Adrenal gland (tissue), 12 donors: Measurements from ENCODE around the gene ATG14. TPM values are rescaled to one million over a fixed set of nuclear protein-coding genes. Genes with fewer than 3 reads are reported as not detected.

Experiments used
- DNase-seq, 7 donors: peaks; one replicate each; pipeline ENCODE4 v3.0.0-alpha.2; 2019 to 2020
- H3K27ac ChIP-seq, 5 donors: fragments of 200-600 bp; sonication (generic) in 4 of 5; 1 replicate in 3 of 5; 2 replicates in 2 of 5; pipeline versions ENCODE4 v1.5.1 to v1.8.0; 2016 to 2020; ENCODE audit warnings: mild to moderate bottlenecking in 1 of 5
- H3K27me3 ChIP-seq: fragments of 200-600 bp; 2 replicates; pipeline ENCODE4 v1.8.0; 2021
- H3K36me3 ChIP-seq, 2 donors: fragments of 200-600 bp; replicated peaks in 1 of 2; 1 replicate in 1 of 2; 2 replicates in 1 of 2; pipeline versions ENCODE4 v1.5.1 to v1.8.0; 2018 to 2022
- H3K4me1 ChIP-seq, 2 donors: fragments of 200-600 bp; replicated peaks in 1 of 2; 1 replicate in 1 of 2; 2 replicates in 1 of 2; pipeline versions ENCODE4 v1.5.1 to v1.8.0; 2018 to 2021
- H3K4me3 ChIP-seq, 4 donors: fragments of 200-600 bp; sonication (generic) in 3 of 4; one replicate each; pipeline ENCODE4 v1.5.1; 2016 to 2018
- H3K9me3 ChIP-seq, 3 donors: fragments of 200-600 bp; sonication (generic) in 1 of 3; replicated peaks in 1 of 3; 1 replicate in 2 of 3; 2 replicates in 1 of 3; pipeline versions ENCODE4 v1.5.1 to v1.8.0; 2016 to 2021
- CTCF ChIP-seq, 6 experiments: fragments of 450-650 bp in 4 of 6; fragments of 200-600 bp in 2 of 6; sonication (generic) in 1 of 6; IDR thresholded peaks; 1 replicate in 5 of 6; 2 replicates in 1 of 6; pipeline versions ENCODE4 v1.5.1 to v1.8.0; 2016 to 2021; ENCODE audit warnings: antibody characterized with exemption in 6 of 6, mild to moderate bottlenecking in 2 of 6, moderate library complexity in 1 of 6
- POLR2A ChIP-seq, 2 donors: fragments of 450-650 bp; IDR thresholded peaks; one replicate each; pipeline ENCODE4 v1.6.1; 2017; ENCODE audit warnings: antibody characterized with exemption in 2 of 2, mild to moderate bottlenecking in 2 of 2, moderate library complexity in 1 of 2
- WGBS, 4 donors: extraction: QIAGEN DNeasy Blood & Tissue Kit in 2 of 4; methylation state at CpG; one replicate each; pipeline versions ENCODE4 v1.1.5 to v1.1.7; 2013 to 2017; 5-methylcytosine and 5-hydroxymethylcytosine counted together
- intact Hi-C, 2 donors: fragments of 100-400 bp; cut with DNase I; formaldehyde crosslinking; loops; one replicate each; pipeline versions ENCODE4 v1.14.1 to v1.15.0; 2022 to 2023
- polyA plus RNA-seq, 3 donors: library from polyadenylated mRNA; stranded (reverse); fragments of 200-250 nt in 2 of 3; fragments of 350-450 nt in 1 of 3; fragmentation: Illumina TruSeq in 1 of 3; extraction: RNeasy Lipid Tissue Mini Kit (QIAGEN cat#74804) in 1 of 3; gene quantifications; one replicate each; pipeline ENCODE4 v1.2.3, GENCODE V29; 2013 to 2014
- total RNA-seq, 9 donors: library from RNA; depleted of rRNA in 4 of 9; stranded (reverse); fragments of >200 nt in 4 of 9; fragments of 120-200 nt in 1 of 9; fragmentation: NEBNext Ultra II Directional in 1 of 9; extraction: Animal tissue kit (Norgen Biotek cat#: 25700) in 1 of 9; gene quantifications; one replicate each; pipeline versions ENCODE4 v1.1.0 to v1.2.4, GENCODE V29; 2013 to 2023
- donor health status: healthy with polysubstance abuse.
- donor health status: Bipolar disorder and iron deficiency.
- donor health status: DM: yes; HTN: yes; CAD: no.
- donor health status: DM: no; HTN: no; CAD: no.
- donor health status: DM: no; HTN: no; CAD: no.
- donor health status: DM: yes; HTN: yes; CAD: no.

ATG14 gene
- total and polyA plus RNA-seq, 12 donors: 5.1 to 21.7 (median 12.2) TPM

- H3K27me3 ChIP-seq: no peaks in the 10 kb centered on the region
- no peaks in the 10 kb centered on the region for H3K9me3 ChIP-seq
- peak; percentile 79 to 92 (median 88) for DNase-seq
- H3K4me1 ChIP-seq: peaks cover 27 to 43% of the 10 kb centered on the region in 2 donors
- intact Hi-C loops: no loop called here
- H3K36me3 ChIP-seq: no peaks in the 10 kb centered on the region
- H3K4me3 ChIP-seq: peak overlapping the region in 1 of 4 donors; percentile 24
- peak overlapping the region; percentile 2 to 82 (median 56) for H3K27ac ChIP-seq
- 13 to 19% (median 14%) methylated on average over 10 to 13 of the region's 13 CpGs for WGBS, 4 donors
- TF ChIP-seq POLR2A (IDR thresholded peaks at IDR 0.05) (no peak), CTCF (IDR thresholded peaks at IDR 0.05) (no peak)
These were observed 42.8 kb upstream of the ATG14 start for GRCh38 chr14:55454264-55455002.

- H3K4me1 ChIP-seq: peaks cover 26 to 43% of the 10 kb centered on the region in 2 donors
- intact Hi-C loops: no loop called here
- DNase-seq: no peak
- H3K27ac ChIP-seq: no peak overlapping the region
- 53 to 70% (median 58%) methylated on average over 2 of the region's 2 CpGs for WGBS, 4 donors
- no peaks in the 10 kb centered on the region for H3K9me3 ChIP-seq
- H3K27me3 ChIP-seq: no peaks in the 10 kb centered on the region
- no peak overlapping the region for H3K4me3 ChIP-seq
- TF ChIP-seq POLR2A (IDR thresholded peaks at IDR 0.05): no peak
- TF ChIP-seq CTCF (IDR thresholded peaks at IDR 0.05): no peak
- no peaks in the 10 kb centered on the region for H3K36me3 ChIP-seq
These were observed 40.3 kb upstream of the ATG14 start for GRCh38 chr14:55451950-55452349.

GRCh38 chr14:55451398-55451797 lies 39.8 kb upstream of the ATG14 start:
- Histone ChIP-seq H3K9me3 (no peaks in the 10 kb centered on the region), H3K27ac (no peak overlapping the region), H3K4me3 (no peak overlapping the region), H3K27me3 (no peaks in the 10 kb centered on the region), H3K4me1 (peaks cover 26 to 49% of the 10 kb centered on the region in 2 donors), H3K36me3 (no peaks in the 10 kb centered on the region)
- DNase-seq: no peak
- TF ChIP-seq POLR2A (IDR thresholded peaks at IDR 0.05) (no peak), CTCF (IDR thresholded peaks at IDR 0.05) (no peak)
- 32 to 34% (median 33%) methylated on average over 4 of the region's 4 CpGs for WGBS, 4 donors
- intact Hi-C loops: no loop called here

- H3K4me1 ChIP-seq: peaks cover 26 to 50% of the 10 kb centered on the region in 2 donors
- no peak for TF ChIP-seq POLR2A (IDR thresholded peaks at IDR 0.05)
- TF ChIP-seq CTCF (IDR thresholded peaks at IDR 0.05): no peak
- no peaks in the 10 kb centered on the region for H3K27me3 ChIP-seq
- no peak overlapping the region for H3K27ac ChIP-seq
- intact Hi-C loops: no loop called here
- H3K4me3 ChIP-seq: no peak overlapping the region
- no peaks in the 10 kb centered on the region for H3K36me3 ChIP-seq
- DNase-seq: no peak
- no peaks in the 10 kb centered on the region for H3K9me3 ChIP-seq
These were observed 39.4 kb upstream of the ATG14 start for GRCh38 chr14:55450987-55451386.
